PFSK-1 (cell line): Measurements from ENCODE around the gene OSBPL2.

Source experiments
- FOXP2 ChIP-seq: optimal IDR thresholded peaks from 2 replicates; pipeline ENCODE3; 2011; ENCODE audit warnings: borderline replicate concordance, control low read depth, inconsistent platforms; ENCODE audit not compliant: insufficient read depth; ENCODE audit errors: extremely low read length, extremely low read depth
- POLR2AphosphoS5 ChIP-seq: IDR thresholded peaks from 2 replicates; pipeline ENCODE4 v1.6.1; 2012; ENCODE audit warnings: low read depth, mild to moderate bottlenecking, control low read depth, low read length, moderate library complexity
- REST ChIP-seq, 2 experiments: IDR thresholded peaks; 2 replicates each; pipeline versions ENCODE4 v1.6.1 to v1.8.0; 2011 to 2012; ENCODE audit warnings: low read depth in 2 of 2, low read length in 2 of 2, control low read depth in 1 of 2, inconsistent platforms in 1 of 2, mild to moderate bottlenecking in 1 of 2, moderate library complexity in 1 of 2; ENCODE audit not compliant: insufficient read depth in 1 of 2
- SIN3A ChIP-seq: IDR thresholded peaks from 2 replicates; pipeline ENCODE4 v1.6.1; 2012; ENCODE audit warnings: mild to moderate bottlenecking, low read length, moderate library complexity, borderline replicate concordance; ENCODE audit not compliant: insufficient read depth
- TAF1 ChIP-seq: IDR thresholded peaks from 2 replicates; pipeline ENCODE4 v1.6.1; 2012; ENCODE audit warnings: low read length, control low read depth, borderline replicate concordance; ENCODE audit not compliant: insufficient read depth

The OSBPL2 gene

GRCh38 chr20:62293111-62293784 lies 54.9 kb downstream of the OSBPL2 start:
- TF ChIP-seq REST (IDR thresholded peaks at IDR 0.05; ENCODE audit: insufficient read depth in 1 of 2, low read depth in 2 of 2, low read length in 2 of 2) (no peak), POLR2AphosphoS5 (no peak), TAF1 (no peak), SIN3A (no peak), FOXP2 (no peak)

- TF ChIP-seq REST (IDR thresholded peaks at IDR 0.05; ENCODE audit: insufficient read depth in 1 of 2, low read depth in 2 of 2, low read length in 2 of 2) (no peak), FOXP2 (no peak)
These were observed 55.6 kb downstream of the OSBPL2 start for GRCh38 chr20:62293946-62294345.

GRCh38 chr20:62294516-62294915 lies 56.2 kb downstream of the OSBPL2 start:
- TF ChIP-seq FOXP2 (no peak), POLR2AphosphoS5 (no peak), REST (IDR thresholded peaks at IDR 0.05; ENCODE audit: insufficient read depth in 1 of 2, low read depth in 2 of 2, low read length in 2 of 2) (no peak), SIN3A (no peak), TAF1 (no peak)

- no peak for TF ChIP-seq TAF1
- no peak for TF ChIP-seq FOXP2
- no peak for TF ChIP-seq REST (IDR thresholded peaks at IDR 0.05; ENCODE audit: insufficient read depth in 1 of 2, low read depth in 2 of 2, low read length in 2 of 2)
- TF ChIP-seq POLR2AphosphoS5: no peak
- no peak for TF ChIP-seq SIN3A
These were observed 58.6 kb downstream of the OSBPL2 start for GRCh38 chr20:62296724-62297448.
